ENCODE data around the gene PARN. TPM values are rescaled to one million over a fixed set of nuclear protein-coding genes. Genes with fewer than 3 reads are reported as not detected.

The PARN gene
- total RNA-seq, 2 experiments from 2014 or later, result 27.4 to 28.2 TPM

- no peak overlapping the region for H3K4me3 ChIP-seq (ENCODE audit: low read length)
- H3K36me3 ChIP-seq (ENCODE audit: insufficient read depth, low read length), result peaks cover 4% of the 10 kb centered on the region
- no peaks in the 10 kb centered on the region for H3K4me1 ChIP-seq (ENCODE audit: insufficient read depth, low read length)
- no peak for ATAC-seq (ENCODE audit: poor library complexity)
- H3K4me3 Mint-ChIP-seq, result no peak overlapping the region
- H3K36me3 Mint-ChIP-seq (ENCODE audit: low read depth), result no peaks in the 10 kb centered on the region
- H3K9me3 Mint-ChIP-seq, result no peaks in the 10 kb centered on the region
- no peak overlapping the region for H3K27ac Mint-ChIP-seq
- H3K4me1 Mint-ChIP-seq (ENCODE audit: low read depth), result peaks cover 12% of the 10 kb centered on the region
- H3K27me3 Mint-ChIP-seq, result no peaks in the 10 kb centered on the region
- no peak for TF ChIP-seq CTCF (IDR thresholded peaks at IDR 0.05)
- H3K27ac ChIP-seq (ENCODE audit: low read depth in 1 of 2, low read length in 2 of 2), result no peak overlapping the region
- CTCF ChIA-PET, result no interaction called here
- intact Hi-C loops (cut with DNase I, micrococcal nuclease), result no loop called here
- POLR2A ChIA-PET, result no interaction called here
- H3K27me3 ChIP-seq (ENCODE audit: control insufficient read depth in 1 of 2, insufficient read depth in 2 of 2, low read length in 2 of 2), result no peaks in the 10 kb centered on the region
- DNase-seq, result no peak
- H3K9me3 ChIP-seq (ENCODE audit: control insufficient read depth in 1 of 2, insufficient read depth in 1 of 2, low read length in 2 of 2), result no peaks in the 10 kb centered on the region
These were observed 118.9 kb downstream of the PARN start for GRCh38 chr16:14510939-14511799.

DNA sequence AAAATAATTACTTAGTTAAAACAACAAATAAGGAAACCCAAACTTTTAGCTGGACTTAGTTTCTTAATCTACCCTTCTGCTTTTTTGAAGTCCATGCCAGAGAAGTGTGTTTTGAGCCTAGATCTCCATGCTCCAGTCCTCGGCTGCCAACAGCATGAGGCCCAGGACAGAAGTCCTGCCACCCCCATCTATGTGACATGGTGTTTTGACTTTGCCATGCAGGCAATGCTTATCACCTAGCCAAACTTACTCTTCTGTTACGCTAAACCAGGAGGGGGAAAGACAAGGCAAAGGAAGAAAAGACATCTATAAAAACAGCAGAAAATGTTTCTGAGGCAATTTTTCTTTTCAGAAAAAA, 119.5 kb downstream of the PARN start:
- no peak for ATAC-seq (ENCODE audit: poor library complexity)
- H3K4me1 Mint-ChIP-seq (ENCODE audit: low read depth), result peaks cover 12% of the 10 kb centered on the region
- no peaks in the 10 kb centered on the region for H3K36me3 Mint-ChIP-seq (ENCODE audit: low read depth)
- no peak overlapping the region for H3K4me3 ChIP-seq (ENCODE audit: low read length)
- H3K27ac ChIP-seq (ENCODE audit: low read depth in 1 of 2, low read length in 2 of 2), result no peak overlapping the region
- H3K36me3 ChIP-seq (ENCODE audit: insufficient read depth, low read length), result peaks cover 4% of the 10 kb centered on the region
- H3K27me3 Mint-ChIP-seq, result no peaks in the 10 kb centered on the region
- no peaks in the 10 kb centered on the region for H3K4me1 ChIP-seq (ENCODE audit: insufficient read depth, low read length)
- intact Hi-C loops (cut with DNase I, micrococcal nuclease), result no loop called here
- H3K4me3 Mint-ChIP-seq, result no peak overlapping the region
- H3K27ac Mint-ChIP-seq, result no peak overlapping the region
- CTCF ChIA-PET, result no interaction called here
- POLR2A ChIA-PET, result no interaction called here
- no peaks in the 10 kb centered on the region for H3K9me3 ChIP-seq (ENCODE audit: control insufficient read depth in 1 of 2, insufficient read depth in 1 of 2, low read length in 2 of 2)
- H3K9me3 Mint-ChIP-seq, result no peaks in the 10 kb centered on the region
- no peak for TF ChIP-seq CTCF (IDR thresholded peaks at IDR 0.05)
- DNase-seq, result no peak
- no peaks in the 10 kb centered on the region for H3K27me3 ChIP-seq (ENCODE audit: control insufficient read depth in 1 of 2, insufficient read depth in 2 of 2, low read length in 2 of 2)

DNA sequence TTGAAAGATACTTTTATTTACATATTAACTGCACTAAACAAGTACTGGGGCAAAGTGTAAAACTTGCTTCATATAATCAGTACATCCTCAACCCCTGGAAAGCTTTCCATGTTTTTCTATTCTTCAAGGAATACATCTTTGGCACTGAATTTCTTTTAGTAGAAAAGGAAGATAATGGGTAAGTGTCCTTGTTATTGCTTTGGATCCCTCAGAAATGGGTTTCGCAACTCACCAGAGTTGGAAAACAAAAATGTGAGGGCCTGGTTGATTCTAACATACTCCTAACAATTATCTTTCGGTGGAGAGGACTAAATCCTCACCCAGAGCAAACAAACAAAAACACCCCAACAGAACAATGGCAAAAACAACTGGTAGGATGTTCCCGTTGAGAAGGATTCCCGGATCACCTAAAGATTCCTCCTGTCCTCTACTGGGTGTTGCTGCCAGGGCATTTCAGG, 120.4 kb downstream of the PARN start:
- ATAC-seq (ENCODE audit: poor library complexity), result no peak
- Mint-ChIP-seq H3K27ac (no peak overlapping the region), H3K27me3 (no peaks in the 10 kb centered on the region), H3K4me3 (no peak overlapping the region), H3K9me3 (no peaks in the 10 kb centered on the region), H3K4me1 (ENCODE audit: low read depth) (peaks cover 12% of the 10 kb centered on the region), H3K36me3 (ENCODE audit: low read depth) (no peaks in the 10 kb centered on the region)
- no peak overlapping the region for H3K4me3 ChIP-seq (ENCODE audit: low read length)
- H3K27ac ChIP-seq (ENCODE audit: low read depth in 1 of 2, low read length in 2 of 2), result no peak overlapping the region
- CTCF ChIA-PET, result no interaction called here
- no peaks in the 10 kb centered on the region for H3K4me1 ChIP-seq (ENCODE audit: insufficient read depth, low read length)
- TF ChIP-seq CTCF (IDR thresholded peaks at IDR 0.05), result no peak
- no peak for DNase-seq
- no peaks in the 10 kb centered on the region for H3K27me3 ChIP-seq (ENCODE audit: control insufficient read depth in 1 of 2, insufficient read depth in 2 of 2, low read length in 2 of 2)
- H3K9me3 ChIP-seq (ENCODE audit: control insufficient read depth in 1 of 2, insufficient read depth in 1 of 2, low read length in 2 of 2), result no peaks in the 10 kb centered on the region
- POLR2A ChIA-PET, result no interaction called here
- H3K36me3 ChIP-seq (ENCODE audit: insufficient read depth, low read length), result peaks cover 4% of the 10 kb centered on the region
- intact Hi-C loops (cut with DNase I, micrococcal nuclease), result no loop called here

Measured in CD4-positive, alpha-beta T cell (primary cell).